Measurements from ENCODE around the gene SPINK4. TPM values are rescaled to one million over a fixed set of nuclear protein-coding genes. Genes with fewer than 3 reads are reported as not detected.

The SPINK4 gene
- total RNA-seq, 4 donors from 2014 or later, result not detected

- peaks cover 0 to 28% (median 3%) of the 10 kb centered on the region in 4 donors for H3K4me1 ChIP-seq
- 63 to 77% methylated on average over 6 of the region's 6 CpGs for WGBS, 2 donors
- H3K27me3 ChIP-seq, result no peaks in the 10 kb centered on the region
- H3K4me3 ChIP-seq, result no peak overlapping the region
- TF ChIP-seq POLR2A (IDR thresholded peaks at IDR 0.05), result no peak
- peak in 1 of 2 donors; percentile 59 for TF ChIP-seq EP300 (IDR thresholded peaks at IDR 0.05)
- TF ChIP-seq CTCF (IDR thresholded peaks at IDR 0.05), result no peak
- H3K36me3 ChIP-seq, result no peaks in the 10 kb centered on the region
- no peaks in the 10 kb centered on the region for H3K9me3 ChIP-seq
- DNase-seq (ENCODE audit: low spot score in 2 of 2), result peak in 1 of 2 donors; percentile 34
- peak overlapping the region in 2 of 4 donors; percentile 16 to 60 for H3K27ac ChIP-seq
Observed at GRCh38 chr9:33198165-33198564, 41.8 kb upstream of the SPINK4 start.

GRCh38 chr9:33202018-33202417 is 37.9 kb upstream of the SPINK4 start:
- no peaks in the 10 kb centered on the region for H3K36me3 ChIP-seq
- H3K27ac ChIP-seq, result peak overlapping the region in 1 of 4 donors; percentile 57
- H3K4me1 ChIP-seq, result peaks cover 0 to 29% (median 3%) of the 10 kb centered on the region in 4 donors
- no peak for DNase-seq (ENCODE audit: low spot score in 2 of 2)
- TF ChIP-seq CTCF (IDR thresholded peaks at IDR 0.05) (no peak), POLR2A (IDR thresholded peaks at IDR 0.05) (no peak), EP300 (IDR thresholded peaks at IDR 0.05) (no peak)
- 80 to 94% methylated on average over 1 of the region's 1 CpG for WGBS, 2 donors
- no peaks in the 10 kb centered on the region for H3K9me3 ChIP-seq
- no peaks in the 10 kb centered on the region for H3K27me3 ChIP-seq
- no peak overlapping the region for H3K4me3 ChIP-seq

GRCh38 chr9:33202552-33203201 is 37.3 kb upstream of the SPINK4 start:
- Histone ChIP-seq H3K27me3 (no peaks in the 10 kb centered on the region), H3K27ac (peak overlapping the region in 1 of 4 donors; percentile 57), H3K36me3 (no peaks in the 10 kb centered on the region), H3K4me3 (peak overlapping the region in 1 of 4 donors; percentile 8), H3K9me3 (no peaks in the 10 kb centered on the region), H3K4me1 (peaks cover 0 to 23% (median 3%) of the 10 kb centered on the region in 4 donors)
- 37 to 40% methylated on average over 11 of the region's 11 CpGs for WGBS, 2 donors
- TF ChIP-seq CTCF (IDR thresholded peaks at IDR 0.05) (no peak), EP300 (IDR thresholded peaks at IDR 0.05) (peak in 1 of 2 donors; percentile 77), POLR2A (IDR thresholded peaks at IDR 0.05) (peak in 1 of 2 donors; percentile 14)
- DNase-seq (ENCODE audit: low spot score in 2 of 2), result peak; percentile 41 to 59

- Histone ChIP-seq H3K27ac (no peak overlapping the region), H3K4me3 (no peak overlapping the region), H3K27me3 (no peaks in the 10 kb centered on the region), H3K9me3 (no peaks in the 10 kb centered on the region), H3K4me1 (no peaks in the 10 kb centered on the region), H3K36me3 (no peaks in the 10 kb centered on the region)
- 84 to 87% methylated on average over 1 of the region's 1 CpG for WGBS, 2 donors
- no peak for DNase-seq (ENCODE audit: low spot score in 2 of 2)
- TF ChIP-seq CTCF (IDR thresholded peaks at IDR 0.05) (no peak), EP300 (IDR thresholded peaks at IDR 0.05) (no peak), POLR2A (IDR thresholded peaks at IDR 0.05) (no peak)
Observed at GRCh38 chr9:33209394-33209793, 30.6 kb upstream of the SPINK4 start.

- no peaks in the 10 kb centered on the region for H3K9me3 ChIP-seq
- H3K4me3 ChIP-seq, result no peak overlapping the region
- no peak overlapping the region for H3K27ac ChIP-seq
- no peaks in the 10 kb centered on the region for H3K4me1 ChIP-seq
- DNase-seq (ENCODE audit: low spot score in 2 of 2), result no peak
- no peaks in the 10 kb centered on the region for H3K27me3 ChIP-seq
- no peaks in the 10 kb centered on the region for H3K36me3 ChIP-seq
- 91 to 92% methylated on average over 4 of the region's 4 CpGs for WGBS, 2 donors
- no peak for TF ChIP-seq CTCF (IDR thresholded peaks at IDR 0.05)
Observed at GRCh38 chr9:33210006-33210715, 29.8 kb upstream of the SPINK4 start.

Measured in tibial nerve (tissue), 4 donors.